ENCODE data around the gene PPP1R14C. TPM values are rescaled to one million over a fixed set of nuclear protein-coding genes. Genes with fewer than 3 reads are reported as not detected.

Gene PPP1R14C
- total and polyA plus RNA-seq, 2 experiments from 2014 or later, result 106 to 190 TPM

DNA sequence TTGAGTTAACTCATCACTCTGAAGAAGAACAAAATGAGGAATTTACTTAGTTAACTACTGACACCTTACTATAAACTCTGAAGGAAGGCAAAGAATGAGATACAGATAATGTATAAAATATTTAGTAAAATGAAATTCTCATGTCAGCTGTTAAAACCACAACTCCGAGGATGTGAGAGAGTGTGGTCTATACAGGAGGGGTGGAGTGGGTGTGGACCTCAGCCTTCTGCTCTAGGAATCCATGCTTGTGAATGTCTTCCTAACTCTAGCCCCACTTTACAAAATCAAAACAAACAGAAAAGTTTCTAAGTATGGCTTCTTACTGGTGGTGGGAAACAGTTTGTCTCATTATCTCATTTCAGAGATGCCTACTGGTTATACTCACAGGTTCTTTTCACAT is 14.2 kb downstream of the PPP1R14C start:
- Histone ChIP-seq H3K4me1 (ENCODE audit: low read depth) (peaks cover 28% of the 10 kb centered on the region), H3K4me3 (no peak overlapping the region), H3K27me3 (no peaks in the 10 kb centered on the region), H3K9me3 (ENCODE audit: low read depth) (no peaks in the 10 kb centered on the region), H3K27ac (no peak overlapping the region), H3K36me3 (no peaks in the 10 kb centered on the region)
- TF ChIP-seq CTCF (IDR thresholded peaks at IDR 0.05; ENCODE audit: low read depth, low read length), result no peak
- no peak for DNase-seq (ENCODE audit: low read depth in 1 of 2, low spot score in 1 of 2)

- Histone ChIP-seq H3K4me1 (ENCODE audit: low read depth) (peaks cover 1% of the 10 kb centered on the region), H3K9me3 (ENCODE audit: low read depth) (no peaks in the 10 kb centered on the region), H3K27me3 (no peaks in the 10 kb centered on the region), H3K4me3 (no peak overlapping the region), H3K27ac (no peak overlapping the region), H3K36me3 (no peaks in the 10 kb centered on the region)
- TF ChIP-seq CTCF (IDR thresholded peaks at IDR 0.05; ENCODE audit: low read depth, low read length), result no peak
- no peak for DNase-seq (ENCODE audit: low read depth in 1 of 2, low spot score in 1 of 2)
Measured at GRCh38 chr6:150159757-150160156, 16.9 kb downstream of the PPP1R14C start.

DNA sequence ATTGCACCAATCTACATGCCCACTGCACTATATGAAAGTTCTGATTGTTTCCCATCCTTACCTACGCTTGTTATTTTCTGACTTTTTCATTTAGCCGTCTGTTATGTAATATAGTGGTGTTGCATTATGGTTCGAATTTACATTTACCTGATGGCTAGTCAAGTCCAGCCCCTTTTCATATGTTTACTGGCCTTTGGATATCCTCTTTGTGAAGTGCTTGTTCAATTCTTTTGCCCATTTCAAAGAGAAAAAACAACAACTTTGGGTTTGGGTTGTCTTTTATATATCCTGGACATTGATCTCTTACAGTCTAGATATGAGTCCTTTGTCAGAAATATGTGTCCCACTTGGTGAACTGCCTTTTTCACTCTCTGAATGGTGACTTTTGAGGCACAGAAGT is 21.1 kb downstream of the PPP1R14C start:
- Histone ChIP-seq H3K36me3 (no peaks in the 10 kb centered on the region), H3K4me1 (ENCODE audit: low read depth) (peaks cover 4% of the 10 kb centered on the region), H3K4me3 (no peak overlapping the region), H3K9me3 (ENCODE audit: low read depth) (no peaks in the 10 kb centered on the region), H3K27me3 (no peaks in the 10 kb centered on the region), H3K27ac (no peak overlapping the region)
- no peak for DNase-seq (ENCODE audit: low read depth in 1 of 2, low spot score in 1 of 2)
- no peak for TF ChIP-seq CTCF (IDR thresholded peaks at IDR 0.05; ENCODE audit: low read depth, low read length)

DNA sequence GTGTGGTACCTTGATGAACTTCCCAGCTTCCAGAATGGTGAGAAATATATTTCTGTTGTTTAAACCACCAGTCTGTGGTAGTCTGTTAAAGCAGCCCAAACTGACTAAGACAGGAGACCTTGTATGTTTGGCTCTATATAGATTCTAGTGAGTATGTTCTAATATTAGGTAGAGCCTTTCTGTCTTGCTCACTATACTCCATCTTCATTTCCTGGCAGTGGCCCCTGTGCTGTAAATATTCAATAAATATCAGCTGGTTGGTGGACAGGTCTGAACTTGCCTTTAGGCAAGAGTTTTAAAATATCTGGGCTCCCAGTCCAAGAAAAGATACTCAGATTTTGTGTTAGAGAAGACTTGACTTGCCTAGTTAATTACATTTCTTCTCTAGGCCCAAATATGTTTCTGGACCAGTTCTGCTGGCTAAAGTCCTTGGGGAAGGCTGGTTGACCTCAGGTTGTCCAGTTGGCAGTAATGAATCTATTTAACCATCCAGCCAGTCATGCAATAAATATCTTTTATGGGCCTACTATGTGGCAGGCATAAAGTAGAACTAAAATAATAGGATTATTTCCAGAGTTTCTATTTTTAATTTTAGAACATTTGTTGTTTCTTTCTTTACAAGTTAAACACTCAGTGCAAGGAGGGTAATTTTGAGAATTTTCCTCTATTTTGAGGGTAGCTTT is 22.3 kb downstream of the PPP1R14C start:
- Histone ChIP-seq H3K27ac (peak overlapping the region; percentile 63), H3K4me1 (ENCODE audit: low read depth) (peaks cover 14% of the 10 kb centered on the region), H3K4me3 (no peak overlapping the region), H3K36me3 (no peaks in the 10 kb centered on the region), H3K27me3 (no peaks in the 10 kb centered on the region), H3K9me3 (ENCODE audit: low read depth) (no peaks in the 10 kb centered on the region)
- no peak for TF ChIP-seq CTCF (IDR thresholded peaks at IDR 0.05; ENCODE audit: low read depth, low read length)
- no peak for DNase-seq (ENCODE audit: low read depth in 1 of 2, low spot score in 1 of 2)

- peak in 1 of 2 donors; percentile 37 for DNase-seq (ENCODE audit: low read depth in 1 of 2, low spot score in 1 of 2)
- Histone ChIP-seq H3K4me3 (no peak overlapping the region), H3K9me3 (ENCODE audit: low read depth) (no peaks in the 10 kb centered on the region), H3K27ac (peak overlapping the region; percentile 84), H3K27me3 (no peaks in the 10 kb centered on the region), H3K4me1 (ENCODE audit: low read depth) (peaks cover 27% of the 10 kb centered on the region), H3K36me3 (no peaks in the 10 kb centered on the region)
- TF ChIP-seq CTCF (IDR thresholded peaks at IDR 0.05; ENCODE audit: low read depth, low read length), result no peak
Measured at GRCh38 chr6:150167479-150167873, 24.6 kb downstream of the PPP1R14C start.

All from cardiac muscle cell (in vitro differentiated cells and primary cell).